Measurements from ENCODE around the gene C11orf16.
"Not testable (repeated sequence)": the region's sequence is repeated elsewhere in the genome, so short reads cannot be mapped to it uniquely, and the experiment has no call there.

The C11orf16 gene

DNA sequence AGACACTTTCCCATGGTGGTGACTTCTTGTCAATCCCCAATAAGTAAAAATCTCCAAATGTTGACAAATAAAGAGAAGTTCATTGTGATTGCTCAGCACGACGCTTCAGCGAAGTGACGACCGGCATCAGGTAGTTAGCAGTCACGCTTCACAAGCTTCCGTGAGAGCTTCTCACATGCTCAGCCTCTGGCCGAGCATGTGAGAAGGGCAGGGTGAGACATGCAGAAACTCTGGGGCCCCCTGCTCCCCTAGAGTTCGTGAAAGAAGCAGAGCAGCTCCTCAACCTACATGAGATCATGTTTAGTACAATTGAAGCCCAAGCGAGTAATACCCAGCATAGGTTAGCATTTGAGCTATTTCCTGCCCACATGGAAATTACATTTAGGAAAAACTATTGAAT, 4.4 kb upstream of the C11orf16 start:
- no peak for DNase-seq (ENCODE audit: low read depth)

DNA sequence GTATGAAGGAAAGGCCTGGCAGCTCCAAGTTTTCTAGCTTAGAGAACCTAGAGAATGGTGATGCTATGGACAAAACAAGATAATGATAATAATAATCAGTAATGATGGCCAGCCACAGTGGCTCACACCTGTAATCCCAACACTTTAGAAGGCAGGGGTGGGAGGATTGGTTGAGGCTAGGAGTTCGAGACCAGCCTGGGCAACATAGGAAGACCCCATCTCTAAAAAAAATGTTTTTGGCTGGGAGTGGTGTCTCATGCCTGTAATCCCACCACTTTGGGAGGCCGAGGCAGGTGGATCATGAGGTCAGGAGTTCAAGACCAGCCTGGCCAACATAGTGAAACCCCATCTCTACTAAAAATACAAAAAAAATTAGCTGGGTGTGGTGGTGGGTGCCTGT, 3.0 kb upstream of the C11orf16 start:
- not testable (repeated sequence) for DNase-seq (ENCODE audit: low read depth)

DNA sequence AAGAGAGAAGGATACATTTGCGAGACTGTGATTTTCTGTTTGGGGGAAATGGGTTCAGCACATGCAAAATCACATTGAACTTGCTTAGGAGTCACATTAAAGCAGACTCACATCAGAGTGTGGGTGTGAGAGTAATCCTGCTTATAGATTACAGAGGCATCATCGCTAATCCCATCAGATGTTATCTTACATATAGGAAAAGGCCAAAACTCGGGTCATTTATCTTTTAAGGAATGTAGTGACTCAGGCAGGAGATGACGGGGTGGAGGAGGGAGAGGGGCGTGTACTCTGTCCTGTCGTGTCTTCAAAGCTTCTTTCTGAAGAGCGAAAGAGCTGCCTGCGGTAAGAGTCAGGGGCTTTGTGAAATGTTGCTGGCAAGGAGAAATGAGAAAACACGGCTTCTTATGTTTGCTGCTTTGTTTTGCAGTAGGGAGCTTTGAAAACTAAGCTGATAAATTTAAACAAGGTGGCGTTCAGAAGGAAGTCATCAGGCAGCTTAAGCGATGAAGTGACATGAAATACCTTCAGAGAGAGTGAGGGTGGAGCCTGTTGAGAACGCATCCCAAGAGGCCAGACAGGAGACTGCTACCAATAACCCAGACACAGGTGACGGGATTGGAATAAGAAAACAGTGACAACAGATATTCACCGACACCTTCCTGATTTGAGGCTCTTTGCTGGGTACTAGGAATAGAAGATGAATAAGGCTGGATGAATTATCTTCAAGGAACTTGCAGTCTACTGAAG, 2.2 kb upstream of the C11orf16 start:
- DNase-seq (ENCODE audit: low read depth) = no peak

DNA sequence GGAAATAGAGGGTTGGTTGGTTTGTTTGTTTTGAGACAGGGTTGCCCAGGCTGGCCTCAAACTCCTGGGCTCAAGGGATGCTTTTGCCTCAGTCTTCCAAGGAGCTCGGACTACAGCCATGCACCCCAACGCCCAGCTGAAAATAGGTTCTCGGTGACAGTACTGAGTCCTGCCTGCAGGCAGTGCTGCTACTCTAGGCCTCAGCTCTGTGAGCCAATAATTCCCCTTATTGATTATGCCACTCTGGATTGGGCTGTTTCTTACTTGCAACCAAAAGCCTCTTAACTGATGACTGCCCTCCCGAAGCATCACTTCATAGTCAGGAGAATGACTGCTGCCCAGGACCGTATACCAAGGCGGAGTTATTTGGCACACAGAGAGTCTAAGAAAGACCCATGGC, 1.2 kb upstream of the C11orf16 start:
- DNase-seq (ENCODE audit: low read depth) = no peak

DNA sequence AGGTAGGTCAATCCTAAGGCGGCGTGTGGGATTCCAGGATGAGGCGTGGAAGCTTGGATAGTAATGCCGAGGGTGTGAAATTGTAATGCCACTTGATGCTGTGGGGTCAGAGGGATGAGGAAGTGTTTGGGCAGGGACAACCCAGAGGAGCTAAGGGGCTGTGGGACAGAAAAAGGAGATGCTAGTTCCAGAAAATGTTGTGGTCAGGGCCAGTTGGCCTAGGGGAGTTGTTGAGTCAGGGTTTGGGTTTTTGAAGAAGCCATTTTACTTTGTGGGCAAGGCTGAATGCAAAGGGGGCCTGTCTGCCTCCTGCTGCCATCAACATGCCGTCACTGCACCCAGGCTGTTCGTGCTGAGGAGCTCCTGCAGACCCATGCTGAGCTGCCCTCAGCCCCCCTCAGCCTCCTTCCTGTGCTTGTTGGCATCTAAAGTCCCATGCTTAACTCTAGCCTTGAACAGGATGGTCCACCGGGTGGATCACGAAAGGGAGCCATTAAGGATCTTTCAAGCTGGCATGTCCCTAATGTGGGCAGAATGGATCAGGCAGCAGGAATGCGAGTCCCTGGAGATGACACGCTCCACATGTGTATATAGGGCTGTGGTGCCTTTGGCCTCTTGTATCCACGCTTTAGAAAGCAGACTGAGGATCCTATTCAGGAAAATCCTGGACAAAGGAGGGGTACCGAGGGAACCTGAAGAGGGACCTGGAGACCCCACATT, 2.1 kb downstream of the C11orf16 start:
- no peak for DNase-seq (ENCODE audit: low read depth)

DNA sequence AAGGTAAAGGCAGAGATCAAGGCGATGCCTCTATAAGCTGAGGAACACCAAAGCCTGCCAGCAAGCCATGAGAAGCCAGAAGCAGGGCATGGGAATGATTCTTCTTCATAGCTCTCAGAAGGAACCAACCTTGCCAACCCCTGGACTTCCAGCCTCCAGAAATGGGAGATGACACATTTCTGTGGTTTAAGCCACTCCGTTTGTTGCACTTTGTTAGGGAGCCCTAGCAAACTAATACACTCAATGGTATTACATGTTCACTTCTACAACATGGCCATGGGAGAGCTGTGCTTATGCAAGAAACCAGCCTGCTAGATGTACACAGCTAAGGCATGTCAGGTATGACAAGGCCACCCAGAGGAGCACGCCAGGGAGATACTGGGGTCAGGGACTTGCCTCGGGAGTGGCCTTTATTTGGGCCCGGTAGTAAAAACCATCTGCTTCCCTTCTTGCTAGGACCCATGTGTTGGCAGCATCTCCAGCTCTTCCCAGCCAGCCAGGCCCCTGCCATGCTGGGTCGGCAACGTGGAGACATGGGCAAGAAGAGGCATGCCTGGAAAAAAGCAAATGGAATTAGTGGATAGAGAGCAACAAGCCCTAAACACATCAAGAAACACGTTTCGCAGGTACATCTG, 3.6 kb downstream of the C11orf16 start:
- no peak for DNase-seq (ENCODE audit: low read depth)

DNA sequence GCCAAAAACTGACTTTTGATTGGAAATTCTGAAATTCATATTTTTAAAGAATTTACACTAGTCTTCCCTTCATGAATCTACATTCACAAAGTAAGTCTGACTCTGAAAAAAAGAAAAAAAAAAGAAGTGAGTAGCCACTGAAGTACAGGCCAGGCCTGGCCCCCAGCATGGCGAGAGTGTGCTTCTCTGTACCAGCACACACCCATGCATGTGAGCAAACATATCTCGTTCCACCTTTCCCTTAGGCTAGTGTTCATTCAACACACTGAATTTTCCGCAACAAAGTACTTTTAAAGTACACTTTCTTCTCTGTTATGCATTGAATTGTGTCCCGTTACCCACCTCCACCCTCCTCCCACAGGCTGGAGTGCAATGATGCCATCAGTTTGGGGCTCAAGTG, 4.5 kb downstream of the C11orf16 start:
- DNase-seq (ENCODE audit: low read depth) = no peak

DNA sequence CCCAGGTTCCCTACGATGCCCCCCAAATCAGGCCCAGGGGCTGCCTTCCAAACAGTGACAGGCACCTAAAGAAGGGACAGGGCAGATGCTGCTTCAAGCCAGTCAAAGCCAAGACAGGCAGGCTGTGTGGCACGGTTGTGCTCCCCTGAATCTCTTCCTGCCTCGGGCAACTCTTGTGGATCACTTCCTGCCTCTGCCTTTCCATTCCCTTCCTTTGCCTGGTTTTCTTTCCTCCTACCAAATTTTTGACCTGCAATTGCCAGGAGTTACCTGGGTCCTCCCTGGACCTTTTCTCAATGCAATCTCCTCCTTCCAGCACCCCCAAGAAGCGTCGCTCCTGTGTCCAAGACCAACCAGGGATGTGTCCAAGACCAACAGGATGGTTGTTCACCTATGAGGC, 5.5 kb downstream of the C11orf16 start:
- no peak for DNase-seq (ENCODE audit: low read depth)

DNA sequence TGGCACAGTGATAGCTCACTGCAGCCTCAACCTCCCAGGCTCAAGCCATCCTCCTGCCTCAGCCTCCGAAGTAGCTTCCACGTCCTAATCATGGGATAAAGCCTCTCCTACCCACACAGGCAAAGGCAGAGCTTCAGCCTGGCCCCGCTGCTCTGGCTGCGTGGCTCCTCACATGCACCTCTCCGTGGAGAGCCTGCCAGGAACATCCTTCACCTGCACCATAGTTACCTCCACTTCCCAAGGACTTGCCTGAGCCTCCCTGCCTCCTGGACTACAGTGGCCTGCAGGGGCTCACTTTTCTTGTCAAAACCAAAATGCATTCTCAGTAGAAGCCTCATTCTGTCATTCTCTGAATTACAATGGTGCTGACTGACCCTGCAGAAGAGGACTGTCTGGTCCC, 6.5 kb downstream of the C11orf16 start:
- DNase-seq (ENCODE audit: low read depth) = no peak

DNA sequence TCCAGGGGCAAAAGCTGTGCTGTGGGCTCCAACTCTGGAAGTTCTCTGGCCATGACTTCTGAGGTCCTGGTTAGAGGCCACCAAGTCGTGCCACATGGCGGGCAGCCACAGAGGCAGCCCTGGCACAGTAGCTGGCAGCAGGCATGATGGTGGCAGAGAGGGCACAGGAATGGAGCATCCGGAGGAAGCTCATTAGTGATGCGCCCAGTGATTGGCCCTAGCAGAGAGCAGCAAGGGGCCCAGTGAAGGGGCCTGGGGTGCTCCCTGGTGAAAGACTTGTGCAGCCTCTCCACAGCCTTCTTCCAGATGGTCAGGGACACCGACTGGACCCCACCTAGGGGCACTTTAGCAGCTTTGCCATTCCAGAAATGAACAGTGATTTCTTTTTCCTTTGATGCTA, 7.0 kb downstream of the C11orf16 start:
- no peak for DNase-seq (ENCODE audit: low read depth)

DNA sequence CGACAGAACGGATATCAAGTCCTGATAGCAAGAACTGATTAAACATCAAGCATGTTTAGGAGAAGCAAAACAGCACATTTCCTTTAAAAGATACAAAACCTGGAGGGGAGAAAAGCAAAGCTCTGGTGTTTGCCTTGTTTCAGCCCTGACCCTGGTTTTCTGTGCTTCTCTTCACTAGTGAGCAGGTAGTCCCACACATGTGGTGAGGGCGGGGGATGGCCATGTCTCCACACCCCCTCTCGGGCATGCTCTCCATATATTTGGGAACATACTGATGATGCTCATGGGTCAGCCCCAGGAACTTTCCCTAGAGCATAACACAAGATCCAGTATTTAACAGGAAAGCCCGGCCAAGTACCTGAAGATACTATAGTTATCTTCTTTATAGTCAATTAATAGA, 10.1 kb downstream of the C11orf16 start:
- DNase-seq (ENCODE audit: low read depth) = no peak

DNA sequence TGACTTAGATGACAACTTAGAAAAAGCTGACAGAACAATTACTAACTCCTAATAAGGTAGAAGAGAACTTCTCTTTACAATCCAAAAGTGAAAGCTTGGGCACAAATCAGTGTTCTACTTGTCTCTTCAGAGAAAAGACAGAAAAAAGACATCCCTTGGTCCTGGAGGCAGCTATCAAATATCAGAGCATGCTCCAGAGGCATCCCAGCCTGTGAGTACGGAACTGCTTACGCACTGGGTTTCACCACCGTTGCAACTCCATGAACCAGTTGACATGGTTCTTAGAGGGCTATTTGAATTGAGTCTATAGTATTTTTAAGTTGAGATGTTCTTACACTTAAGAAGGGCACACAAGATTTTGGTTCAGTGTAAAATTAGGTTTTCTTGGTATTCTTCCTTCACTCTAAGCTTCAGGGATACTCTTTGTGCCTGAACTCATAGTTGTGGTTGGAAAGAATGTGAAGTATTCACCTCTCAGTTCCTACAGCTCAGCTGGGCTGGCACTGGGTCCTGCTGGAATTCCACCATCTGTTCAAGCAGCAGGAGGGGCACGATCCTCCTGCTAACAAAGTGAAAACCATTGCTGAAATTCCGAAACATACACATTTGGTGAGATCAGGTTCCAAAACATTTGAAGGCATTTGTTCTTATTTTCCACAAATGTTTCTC, 15.5 kb downstream of the C11orf16 start:
- no peak for DNase-seq (ENCODE audit: low read depth)

DNA sequence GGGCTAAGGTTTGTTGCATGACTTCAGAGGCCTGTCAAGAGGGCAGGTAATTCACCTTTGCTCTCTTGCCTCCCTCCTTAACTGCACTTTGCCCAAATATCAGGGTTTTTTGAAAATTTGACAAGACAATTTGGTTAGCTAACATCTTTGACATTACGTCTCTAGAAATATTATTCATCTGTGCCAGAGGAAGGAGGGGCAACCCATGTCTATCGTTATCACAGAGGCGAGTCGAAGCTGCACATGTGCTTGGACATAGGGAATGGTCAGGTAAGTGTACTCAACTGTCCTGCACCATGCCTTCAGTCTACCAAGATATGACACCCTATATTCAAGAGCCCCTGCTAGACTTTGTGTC, 18.1 kb downstream of the C11orf16 start:
- DNase-seq (ENCODE audit: low read depth) = no peak

DNA sequence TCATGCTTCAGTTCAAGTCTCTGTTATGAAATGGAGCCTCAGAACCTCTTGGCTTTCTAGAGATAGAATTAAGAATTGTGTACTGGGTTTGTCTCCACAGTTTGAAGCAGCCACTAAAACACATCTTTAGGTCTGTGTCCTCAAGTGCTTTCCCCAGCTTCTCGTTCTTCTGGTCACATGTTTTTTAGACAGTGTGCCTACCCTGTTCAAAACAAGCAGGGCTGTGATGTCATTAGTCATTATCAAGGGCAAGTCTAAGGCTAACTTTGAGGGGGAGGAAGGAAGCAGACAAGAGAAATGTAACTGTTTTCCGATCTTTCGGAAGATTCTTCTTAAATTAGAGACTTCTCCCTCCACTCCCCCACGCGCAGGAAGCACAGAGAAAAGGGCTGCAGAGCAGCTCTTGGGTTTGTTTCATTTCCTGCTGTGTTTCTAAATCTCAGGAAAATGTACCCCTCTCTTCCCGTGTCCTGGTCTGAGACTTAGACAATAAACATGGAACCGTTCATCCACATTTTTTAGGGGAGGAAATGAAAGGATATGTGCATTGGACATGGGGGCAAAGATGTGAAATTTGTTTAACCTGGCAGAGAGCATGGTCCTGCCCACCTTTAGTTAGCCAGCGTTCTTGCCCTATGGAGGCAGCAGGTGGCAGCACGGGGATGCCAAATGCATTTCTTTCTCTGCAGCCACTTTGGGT, 18.6 kb downstream of the C11orf16 start:
- no peak for DNase-seq (ENCODE audit: low read depth)

DNA sequence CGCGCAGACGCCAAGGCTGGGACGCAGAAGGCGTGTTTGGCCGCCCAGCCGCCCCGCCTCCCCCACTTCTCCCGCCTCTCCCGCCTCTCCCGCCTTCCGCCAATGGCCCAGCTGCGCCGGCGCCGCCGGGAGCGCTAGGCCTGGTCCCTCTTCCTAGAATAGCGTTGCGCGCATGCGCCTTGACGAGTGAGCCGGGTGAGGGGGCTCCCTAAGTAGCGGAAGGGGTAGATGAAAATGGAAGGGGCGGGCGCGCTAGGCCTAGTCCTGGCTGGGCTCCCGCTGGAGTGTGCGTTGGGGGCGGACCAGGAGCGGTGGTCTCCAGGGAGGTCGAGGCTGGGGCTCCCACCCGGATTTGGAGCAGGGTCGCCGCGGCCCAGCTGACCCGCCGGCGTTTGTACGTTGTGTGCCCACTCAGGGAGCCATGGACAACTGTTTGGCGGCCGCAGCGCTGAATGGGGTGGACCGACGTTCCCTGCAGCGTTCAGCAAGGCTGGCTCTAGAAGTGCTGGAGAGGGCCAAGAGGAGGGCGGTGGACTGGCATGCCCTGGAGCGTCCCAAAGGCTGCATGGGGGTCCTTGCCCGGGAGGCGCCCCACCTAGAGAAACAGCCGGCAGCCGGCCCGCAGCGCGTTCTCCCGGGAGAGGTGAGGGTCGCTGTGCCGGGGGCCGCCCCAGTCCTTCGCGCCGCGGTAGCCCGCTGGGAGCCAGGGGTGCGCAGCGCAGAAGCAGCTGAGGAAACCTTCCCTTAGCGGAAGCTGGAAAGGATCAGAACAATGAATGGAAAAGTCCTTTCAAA, 21.5 kb downstream of the C11orf16 start, which contains the start of gene AKIP1:
Gene AKIP1 (plus strand): TSS at position 161 of the 795 bp plus-strand sequence. CDS start 261 bp downstream, at position 422.
- DNase-seq (ENCODE audit: low read depth) = peak; percentile 90

DNA sequence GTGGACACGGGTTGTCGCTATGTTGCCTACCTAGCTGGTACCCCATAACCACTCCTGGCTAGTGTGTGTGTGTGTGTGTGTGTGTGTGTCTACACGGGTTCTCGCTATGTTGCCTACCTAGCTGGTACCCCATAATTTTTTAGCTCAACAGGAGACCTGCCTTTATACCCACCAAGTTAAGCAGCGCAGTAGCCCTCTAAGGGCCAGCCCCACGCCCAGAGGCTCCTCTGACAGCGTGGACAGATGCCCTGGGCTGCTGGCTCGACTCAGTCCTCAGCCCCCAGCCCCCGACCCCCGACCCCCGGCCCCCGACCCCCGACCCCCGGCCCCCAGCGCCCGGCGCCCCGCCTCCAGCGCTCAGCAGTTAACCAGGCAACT, 22.1 kb downstream of the C11orf16 start:
- DNase-seq (ENCODE audit: low read depth) = no peak

DNA sequence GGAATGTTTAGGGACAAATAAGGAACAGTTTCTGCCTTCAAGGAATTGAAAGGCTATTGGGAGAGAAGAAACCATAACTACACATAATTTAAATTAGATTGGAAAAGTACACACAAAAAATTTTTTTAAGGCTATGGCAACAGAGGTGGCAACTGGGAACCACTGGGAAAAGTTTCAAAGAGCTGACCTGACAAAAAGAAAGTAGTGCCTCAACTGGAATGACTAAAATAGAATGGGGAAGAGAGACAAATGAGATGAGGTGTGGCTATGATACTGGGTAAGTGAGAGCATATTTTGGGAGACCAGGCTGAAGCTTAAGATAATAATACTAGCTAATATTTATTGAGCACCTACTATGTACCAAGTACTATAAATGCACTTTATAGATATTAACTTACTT, 24.6 kb downstream of the C11orf16 start:
- DNase-seq (ENCODE audit: low read depth) = no peak

DNA sequence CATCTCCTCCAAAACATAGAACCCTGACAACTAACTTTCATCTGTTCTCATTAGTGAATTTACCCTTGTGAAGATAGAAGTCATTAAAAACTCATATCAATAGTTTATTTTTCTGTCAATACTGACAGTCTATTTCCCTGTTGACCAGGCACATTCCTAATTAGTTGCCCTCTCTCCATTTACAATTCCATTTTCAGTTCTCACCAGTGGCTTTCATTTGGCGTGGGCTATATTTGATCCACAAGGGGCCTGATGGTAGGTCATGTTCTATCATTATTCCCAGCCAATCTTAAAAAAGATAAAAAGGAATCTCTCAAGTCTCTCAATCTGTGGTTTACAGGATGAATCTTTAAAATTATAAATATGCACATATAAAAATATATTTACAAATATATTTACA, 25.6 kb downstream of the C11orf16 start:
- no peak for DNase-seq (ENCODE audit: low read depth)

DNA sequence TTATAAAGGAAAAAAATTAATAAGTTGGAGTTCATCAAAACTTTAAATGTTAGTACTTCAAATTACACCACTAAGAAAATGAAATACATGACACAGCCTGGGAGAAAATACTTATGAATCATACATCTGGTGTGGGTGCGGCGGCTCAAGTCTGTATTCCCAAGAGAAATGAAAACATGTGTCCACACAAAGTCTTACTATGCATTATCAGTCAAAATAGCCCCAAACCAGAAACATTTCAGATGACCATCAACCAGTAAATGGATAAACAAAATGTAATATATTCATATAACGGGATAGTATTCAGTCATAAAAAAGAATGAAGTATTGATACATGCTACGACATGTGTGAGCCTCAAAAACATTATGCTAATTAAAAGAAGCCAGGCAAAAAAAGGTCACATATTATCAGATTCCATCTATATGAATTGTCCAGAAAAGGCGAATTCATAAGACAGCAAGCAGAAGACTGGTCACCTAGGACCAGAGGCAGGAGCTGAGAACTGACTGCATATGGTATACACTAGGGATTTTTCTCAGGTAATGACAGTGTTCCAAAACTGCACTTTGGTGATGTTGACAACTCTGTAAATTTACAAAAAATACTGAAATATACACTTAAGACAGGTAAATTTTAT, 27.1 kb downstream of the C11orf16 start:
- peak; percentile 70 for DNase-seq (ENCODE audit: low read depth)

DNA sequence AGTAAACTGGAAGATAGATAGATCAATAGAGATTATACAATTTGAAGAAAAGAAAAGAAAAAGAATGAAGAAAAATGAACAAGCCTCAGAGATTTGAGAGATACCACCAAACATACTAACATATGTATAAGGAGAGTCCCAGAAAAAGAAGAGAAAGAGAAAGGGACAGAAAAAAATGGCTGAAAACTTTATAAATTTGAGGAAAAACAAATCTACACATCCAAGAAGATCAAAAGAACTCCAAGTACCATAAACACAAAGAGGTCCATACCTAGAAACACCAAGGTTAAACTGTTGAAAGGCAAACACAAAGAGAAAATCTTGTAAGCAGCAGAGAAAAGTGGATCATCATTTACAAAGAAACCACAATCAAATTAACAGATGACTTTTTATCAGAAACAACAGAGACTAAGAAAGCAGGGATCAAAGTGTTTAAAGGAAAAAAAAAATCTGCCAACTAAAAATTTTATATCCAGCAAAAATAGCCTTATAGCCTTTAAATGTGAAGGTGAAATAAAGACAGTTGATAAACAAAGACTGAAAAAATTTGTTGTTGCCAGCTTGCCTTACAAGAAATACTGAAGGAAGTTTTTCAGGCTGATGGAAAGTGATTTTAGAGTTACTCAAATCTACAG, 33.5 kb downstream of the C11orf16 start:
- no peak for DNase-seq (ENCODE audit: low read depth)
